Ishikawa (cell line): ENCODE results near the gene MOXD1.

Experiments used
- CEBPB ChIP-seq: IDR thresholded peaks from 2 replicates; pipeline ENCODE4 v1.6.1; 2012
- CREB1 ChIP-seq: IDR thresholded peaks from 2 replicates; pipeline ENCODE4 v1.6.1; 2012; ENCODE audit warnings: low read depth
- EGR1 ChIP-seq: IDR thresholded peaks from 2 replicates; pipeline ENCODE4 v1.6.1; 2012
- EP300 ChIP-seq: IDR thresholded peaks from 2 replicates; pipeline ENCODE4 v1.6.1; 2012; ENCODE audit warnings: borderline replicate concordance
- FOXM1 ChIP-seq: IDR thresholded peaks from 2 replicates; pipeline ENCODE4 v1.6.1; 2012; ENCODE audit warnings: low read depth, borderline replicate concordance
- MAX ChIP-seq: IDR thresholded peaks from 2 replicates; pipeline ENCODE4 v1.6.1; 2012
- NFIC ChIP-seq: IDR thresholded peaks from 2 replicates; pipeline ENCODE4 v1.6.1; 2012
- RAD21 ChIP-seq: IDR thresholded peaks from 2 replicates; pipeline ENCODE4 v1.6.1; 2012; ENCODE audit warnings: low read depth
- REST ChIP-seq: IDR thresholded peaks from 2 replicates; pipeline ENCODE4 v1.6.1; 2012; ENCODE audit warnings: low read depth, mild to moderate bottlenecking
- TAF1 ChIP-seq: IDR thresholded peaks from 2 replicates; pipeline ENCODE4 v1.6.1; 2012; ENCODE audit warnings: low read depth, mild to moderate bottlenecking
- TCF12 ChIP-seq: IDR thresholded peaks from 2 replicates; pipeline ENCODE4 v1.6.1; 2012; ENCODE audit warnings: low read depth
- TEAD4 ChIP-seq: IDR thresholded peaks from 2 replicates; pipeline ENCODE4 v1.6.1; 2012
- USF1 ChIP-seq: IDR thresholded peaks from 2 replicates; pipeline ENCODE4 v1.6.1; 2012
- YY1 ChIP-seq: IDR thresholded peaks from 2 replicates; pipeline ENCODE4 v1.6.1; 2012; ENCODE audit warnings: low read depth
- ZBTB7A ChIP-seq: IDR thresholded peaks from 2 replicates; pipeline ENCODE4 v1.6.1; 2012; ENCODE audit warnings: low read depth

MOXD1 gene

GRCh38 chr6:132359886-132360285, 41.4 kb downstream of the MOXD1 start:
- TF ChIP-seq ZBTB7A (no peak), TEAD4 (no peak), YY1 (no peak), NFIC (no peak), EP300 (no peak), CEBPB (no peak), EGR1 (no peak), REST (no peak), FOXM1 (no peak), MAX (no peak), USF1 (no peak), TCF12 (no peak), RAD21 (no peak), TAF1 (no peak), CREB1 (no peak)

DNA sequence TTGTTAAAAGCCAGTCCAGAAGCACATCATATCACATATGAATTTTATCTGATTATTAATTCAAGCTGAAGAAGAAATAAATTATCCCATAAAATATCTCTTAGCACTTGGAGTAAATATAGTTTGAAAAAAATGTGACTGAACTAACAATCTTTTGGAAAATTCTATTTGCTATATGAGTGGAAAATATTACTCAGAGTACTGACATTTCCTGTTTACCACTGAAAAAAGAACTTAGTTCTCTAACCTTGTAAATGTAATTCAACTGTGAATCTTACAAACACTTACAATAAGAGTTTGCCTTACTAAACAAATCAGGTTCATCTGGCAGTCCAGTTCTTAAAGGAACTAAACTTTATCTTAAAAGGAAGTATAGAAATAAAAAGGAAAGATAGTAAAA, 44.2 kb downstream of the MOXD1 start:
- TF ChIP-seq TCF12 (no peak), REST (no peak), MAX (no peak), EGR1 (no peak), FOXM1 (no peak), TEAD4 (no peak), USF1 (no peak)

DNA sequence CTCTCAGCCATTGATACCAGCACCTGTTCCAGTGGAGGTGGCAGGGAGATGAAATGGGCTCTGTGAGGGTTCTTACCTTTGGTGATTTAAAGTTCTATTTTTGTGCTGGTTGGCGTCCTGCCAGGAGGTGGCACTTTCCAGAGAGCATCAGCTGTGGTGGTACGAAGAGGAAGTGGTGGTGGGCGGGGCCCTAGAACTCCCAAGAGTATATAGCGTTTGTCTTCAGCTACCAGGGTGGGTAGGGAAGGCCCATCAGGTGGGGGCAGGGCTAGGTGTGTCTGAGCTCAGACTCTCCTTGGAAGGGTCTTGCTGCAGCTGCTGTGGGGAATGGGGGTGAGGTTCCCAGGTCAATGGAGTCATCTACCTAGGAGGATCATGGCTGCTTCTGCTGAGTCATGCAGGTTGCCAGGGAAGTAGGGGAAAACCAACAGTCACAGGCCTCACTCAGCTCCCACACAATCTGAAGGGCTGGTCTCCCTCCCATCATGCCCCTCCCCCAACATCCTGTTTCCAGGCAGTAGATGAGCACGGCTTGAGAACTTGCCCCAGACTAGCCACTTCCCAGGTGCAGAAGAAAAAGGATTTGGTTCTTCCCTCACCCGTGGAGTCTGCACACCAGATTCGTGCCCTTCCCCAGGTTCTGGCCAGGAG, 46.6 kb downstream of the MOXD1 start:
- TF ChIP-seq CEBPB (no peak), TAF1 (no peak), YY1 (no peak), USF1 (no peak), TEAD4 (no peak), TCF12 (no peak), CREB1 (no peak), EGR1 (no peak), EP300 (no peak), FOXM1 (no peak), REST (no peak), NFIC (no peak), MAX (no peak), RAD21 (no peak), ZBTB7A (no peak)

GRCh38 chr6:132348231-132348630, 53.0 kb downstream of the MOXD1 start:
- no peak for TF ChIP-seq EGR1
- TF ChIP-seq TEAD4, result no peak
- no peak for TF ChIP-seq FOXM1
- no peak for TF ChIP-seq EP300
